ENCODE measurements around the gene NOBOX. TPM values are rescaled to one million over a fixed set of nuclear protein-coding genes. Genes with fewer than 3 reads are reported as not detected.

Gene NOBOX
- total and polyA plus RNA-seq, 2 experiments from 2014 or later: not detected

- TF ChIP-seq, protein P1, sequence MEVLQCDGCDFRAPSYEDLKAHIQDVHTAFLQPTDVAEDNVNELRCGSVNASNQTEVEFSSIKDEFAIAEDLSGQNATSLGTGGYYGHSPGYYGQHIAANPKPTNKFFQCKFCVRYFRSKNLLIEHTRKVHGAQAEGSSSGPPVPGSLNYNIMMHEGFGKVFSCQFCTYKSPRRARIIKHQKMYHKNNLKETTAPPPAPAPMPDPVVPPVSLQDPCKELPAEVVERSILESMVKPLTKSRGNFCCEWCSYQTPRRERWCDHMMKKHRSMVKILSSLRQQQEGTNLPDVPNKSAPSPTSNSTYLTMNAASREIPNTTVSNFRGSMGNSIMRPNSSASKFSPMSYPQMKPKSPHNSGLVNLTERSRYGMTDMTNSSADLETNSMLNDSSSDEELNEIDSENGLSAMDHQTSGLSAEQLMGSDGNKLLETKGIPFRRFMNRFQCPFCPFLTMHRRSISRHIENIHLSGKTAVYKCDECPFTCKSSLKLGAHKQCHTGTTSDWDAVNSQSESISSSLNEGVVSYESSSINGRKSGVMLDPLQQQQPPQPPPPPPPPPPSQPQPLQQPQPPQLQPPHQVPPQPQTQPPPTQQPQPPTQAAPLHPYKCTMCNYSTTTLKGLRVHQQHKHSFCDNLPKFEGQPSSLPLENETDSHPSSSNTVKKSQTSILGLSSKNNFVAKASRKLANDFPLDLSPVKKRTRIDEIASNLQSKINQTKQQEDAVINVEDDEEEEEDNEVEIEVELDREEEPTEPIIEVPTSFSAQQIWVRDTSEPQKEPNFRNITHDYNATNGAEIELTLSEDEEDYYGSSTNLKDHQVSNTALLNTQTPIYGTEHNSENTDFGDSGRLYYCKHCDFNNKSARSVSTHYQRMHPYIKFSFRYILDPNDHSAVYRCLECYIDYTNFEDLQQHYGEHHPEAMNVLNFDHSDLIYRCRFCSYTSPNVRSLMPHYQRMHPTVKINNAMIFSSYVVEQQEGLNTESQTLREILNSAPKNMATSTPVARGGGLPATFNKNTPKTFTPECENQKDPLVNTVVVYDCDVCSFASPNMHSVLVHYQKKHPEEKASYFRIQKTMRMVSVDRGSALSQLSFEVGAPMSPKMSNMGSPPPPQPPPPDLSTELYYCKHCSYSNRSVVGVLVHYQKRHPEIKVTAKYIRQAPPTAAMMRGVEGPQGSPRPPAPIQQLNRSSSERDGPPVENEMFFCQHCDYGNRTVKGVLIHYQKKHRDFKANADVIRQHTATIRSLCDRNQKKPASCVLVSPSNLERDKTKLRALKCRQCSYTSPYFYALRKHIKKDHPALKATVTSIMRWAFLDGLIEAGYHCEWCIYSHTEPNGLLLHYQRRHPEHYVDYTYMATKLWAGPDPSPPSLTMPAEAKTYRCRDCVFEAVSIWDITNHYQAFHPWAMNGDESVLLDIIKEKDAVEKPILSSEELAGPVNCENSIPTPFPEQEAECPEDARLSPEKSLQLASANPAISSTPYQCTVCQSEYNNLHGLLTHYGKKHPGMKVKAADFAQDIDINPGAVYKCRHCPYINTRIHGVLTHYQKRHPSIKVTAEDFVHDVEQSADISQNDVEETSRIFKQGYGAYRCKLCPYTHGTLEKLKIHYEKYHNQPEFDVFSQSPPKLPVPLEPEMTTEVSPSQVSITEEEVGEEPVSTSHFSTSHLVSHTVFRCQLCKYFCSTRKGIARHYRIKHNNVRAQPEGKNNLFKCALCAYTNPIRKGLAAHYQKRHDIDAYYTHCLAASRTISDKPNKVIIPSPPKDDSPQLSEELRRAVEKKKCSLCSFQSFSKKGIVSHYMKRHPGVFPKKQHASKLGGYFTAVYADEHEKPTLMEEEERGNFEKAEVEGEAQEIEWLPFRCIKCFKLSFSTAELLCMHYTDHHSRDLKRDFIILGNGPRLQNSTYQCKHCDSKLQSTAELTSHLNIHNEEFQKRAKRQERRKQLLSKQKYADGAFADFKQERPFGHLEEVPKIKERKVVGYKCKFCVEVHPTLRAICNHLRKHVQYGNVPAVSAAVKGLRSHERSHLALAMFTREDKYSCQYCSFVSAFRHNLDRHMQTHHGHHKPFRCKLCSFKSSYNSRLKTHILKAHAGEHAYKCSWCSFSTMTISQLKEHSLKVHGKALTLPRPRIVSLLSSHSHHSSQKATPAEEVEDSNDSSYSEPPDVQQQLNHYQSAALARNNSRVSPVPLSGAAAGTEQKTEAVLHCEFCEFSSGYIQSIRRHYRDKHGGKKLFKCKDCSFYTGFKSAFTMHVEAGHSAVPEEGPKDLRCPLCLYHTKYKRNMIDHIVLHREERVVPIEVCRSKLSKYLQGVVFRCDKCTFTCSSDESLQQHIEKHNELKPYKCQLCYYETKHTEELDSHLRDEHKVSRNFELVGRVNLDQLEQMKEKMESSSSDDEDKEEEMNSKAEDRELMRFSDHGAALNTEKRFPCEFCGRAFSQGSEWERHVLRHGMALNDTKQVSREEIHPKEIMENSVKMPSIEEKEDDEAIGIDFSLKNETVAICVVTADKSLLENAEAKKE (CRISPR knock-in tag; IDR thresholded peaks at IDR 0.05): no peak
- TF ChIP-seq NANOG (IDR thresholded peaks at IDR 0.05; ENCODE audit: borderline replicate concordance): no peak
- TF ChIP-seq ZNF114 (CRISPR knock-in tag; IDR thresholded peaks at IDR 0.05): no peak
- no peak for TF ChIP-seq JUNB (IDR thresholded peaks at IDR 0.05; ENCODE audit: unreplicated experiment)
- TF ChIP-seq EZH2 (IDR thresholded peaks at IDR 0.05; ENCODE audit: low read depth, unreplicated experiment): no peak
- TF ChIP-seq, protein P2, sequence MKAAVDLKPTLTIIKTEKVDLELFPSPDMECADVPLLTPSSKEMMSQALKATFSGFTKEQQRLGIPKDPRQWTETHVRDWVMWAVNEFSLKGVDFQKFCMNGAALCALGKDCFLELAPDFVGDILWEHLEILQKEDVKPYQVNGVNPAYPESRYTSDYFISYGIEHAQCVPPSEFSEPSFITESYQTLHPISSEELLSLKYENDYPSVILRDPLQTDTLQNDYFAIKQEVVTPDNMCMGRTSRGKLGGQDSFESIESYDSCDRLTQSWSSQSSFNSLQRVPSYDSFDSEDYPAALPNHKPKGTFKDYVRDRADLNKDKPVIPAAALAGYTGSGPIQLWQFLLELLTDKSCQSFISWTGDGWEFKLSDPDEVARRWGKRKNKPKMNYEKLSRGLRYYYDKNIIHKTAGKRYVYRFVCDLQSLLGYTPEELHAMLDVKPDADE (IDR thresholded peaks at IDR 0.05): no peak
- TF ChIP-seq CREB1 (CRISPR knock-in tag; IDR thresholded peaks at IDR 0.05; ENCODE audit: low read depth): no peak
- TF ChIP-seq POLR2AphosphoS5 (IDR thresholded peaks at IDR 0.05; ENCODE audit: low read depth): no peak
- no peak for TF ChIP-seq EZH2phosphoT487 (IDR thresholded peaks at IDR 0.05; ENCODE audit: unreplicated experiment)
These were observed 42.1 kb upstream of the NOBOX start (continued) for GRCh38 chr7:144445590-144445989.

DNA sequence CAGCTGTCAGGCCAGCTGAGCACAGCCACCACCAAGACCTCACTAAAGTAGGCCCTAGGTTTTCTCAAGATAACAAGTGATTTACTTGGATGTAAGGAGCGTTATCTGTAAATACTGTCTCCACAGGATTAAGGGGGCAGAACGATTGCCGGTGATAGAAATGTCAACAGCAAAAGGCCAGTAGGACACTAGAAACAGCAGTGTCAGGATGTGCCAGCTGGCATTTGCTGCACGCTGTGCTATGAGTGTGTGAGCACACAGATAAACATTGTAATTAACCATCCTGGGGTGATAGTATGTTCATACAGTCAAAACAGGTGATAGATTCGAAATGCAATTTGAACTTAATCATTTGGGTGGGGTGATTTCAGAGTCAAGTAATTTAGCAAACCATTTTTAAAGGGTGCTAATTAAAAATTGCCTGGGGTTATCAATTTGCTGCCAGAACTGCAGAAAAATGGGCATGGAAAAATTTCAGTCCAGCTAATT lies 36.3 kb upstream of the NOBOX start:
- Histone ChIP-seq H3K4me1 (ENCODE audit: insufficient read depth) (no peaks in the 10 kb centered on the region), H3K4me2 (no peak overlapping the region), H3K27ac (ENCODE audit: low read depth) (no peak overlapping the region), H2AFZ (no peak overlapping the region), H3K27me3 (ENCODE audit: insufficient read depth) (no peaks in the 10 kb centered on the region), H4K20me1 (replicated peaks; ENCODE audit: insufficient read depth) (no peaks in the 10 kb centered on the region), H3K79me2 (replicated peaks; ENCODE audit: insufficient read depth) (no peaks in the 10 kb centered on the region), H3K9me2 (ENCODE audit: insufficient read depth) (0 out of 2 replicates have a peak, but pooled peaks cover 12% of the 10 kb centered on the region), H3K4me3 (no peak overlapping the region), H3K36me3 (ENCODE audit: insufficient read depth) (no peaks in the 10 kb centered on the region), H3F3A (replicated peaks; ENCODE audit: low read depth) (no peaks in the 10 kb centered on the region)
- Mint-ChIP-seq H3K36me3 (ENCODE audit: low read depth) (no peaks in the 10 kb centered on the region), H3K27me3 (ENCODE audit: insufficient read depth, low read depth, poor library complexity) (peaks cover 2% of the 10 kb centered on the region), H3K9me3 (no peaks in the 10 kb centered on the region; the same call in 2 of the 3 replicates), H3K4me3 (no peak overlapping the region), H3K4me1 (no peaks in the 10 kb centered on the region), H3K27ac (no peak overlapping the region)
- DNase-seq (ENCODE audit: low spot score) (no peak), ATAC-seq (no peak)
- TF ChIP-seq, protein P1 (CRISPR knock-in tag; IDR thresholded peaks at IDR 0.05): no peak
- TF ChIP-seq EZH2phosphoT487 (IDR thresholded peaks at IDR 0.05; ENCODE audit: unreplicated experiment) (no peak), POLR2AphosphoS5 (IDR thresholded peaks at IDR 0.05; ENCODE audit: low read depth) (no peak), EZH2 (IDR thresholded peaks at IDR 0.05; ENCODE audit: low read depth, unreplicated experiment) (no peak)

All from GM23338 (cell line).